GM18499 (cell line): Measurements from ENCODE around the gene CHMP2B.
A peak's percentile ranks its signal among the peaks of the same experiment; 100 is the strongest.
"Not testable (repeated sequence)": the region's sequence is repeated elsewhere in the genome, so short reads cannot be mapped to it uniquely, and the experiment has no call there.

ENCODE experiments used
- ATAC-seq: cut with Tn5 transposase; IDR thresholded peaks from one replicate; pipeline ENCODE4 v1.9.1; 2021; ENCODE audit warnings: moderate number of reproducible peaks; ENCODE audit not compliant: insufficient read depth, unreplicated experiment

Gene CHMP2B

GRCh38 chr3:87228316-87228715 is 1.2 kb downstream of the CHMP2B start:
- no peak for ATAC-seq

GRCh38 chr3:87229113-87229512 is 2.0 kb downstream of the CHMP2B start:
- no peak for ATAC-seq

- ATAC-seq, result no peak
Measured at GRCh38 chr3:87233805-87234204, 6.7 kb downstream of the CHMP2B start.

- ATAC-seq, result no peak
Measured at GRCh38 chr3:87236093-87236492, 9.0 kb downstream of the CHMP2B start.

- no peak for ATAC-seq
Measured at GRCh38 chr3:87246662-87247429, 19.7 kb downstream of the CHMP2B start.

GRCh38 chr3:87247430-87247773 is 20.3 kb downstream of the CHMP2B start:
- ATAC-seq, result no peak

GRCh38 chr3:87248231-87248630 is 21.1 kb downstream of the CHMP2B start:
- not testable (repeated sequence) for ATAC-seq

GRCh38 chr3:87248831-87249230 is 21.7 kb downstream of the CHMP2B start:
- no peak for ATAC-seq

- no peak for ATAC-seq
Measured at GRCh38 chr3:87250009-87250408, 22.9 kb downstream of the CHMP2B start.

- ATAC-seq, result no peak
Measured at GRCh38 chr3:87260270-87260669, 33.2 kb downstream of the CHMP2B start.

- no peak for ATAC-seq
Measured at GRCh38 chr3:87261925-87262324, 34.8 kb downstream of the CHMP2B start.

GRCh38 chr3:87267953-87268645 is 41.0 kb downstream of the CHMP2B start:
- ATAC-seq, result no peak

GRCh38 chr3:87268646-87269211 is 41.6 kb downstream of the CHMP2B start:
- ATAC-seq, result no peak

- no peak for ATAC-seq
Measured at GRCh38 chr3:87269723-87270122, 42.6 kb downstream of the CHMP2B start.

- no peak for ATAC-seq
Measured at GRCh38 chr3:87270908-87271700, 44.0 kb downstream of the CHMP2B start.

- ATAC-seq, result peak; percentile 93
Measured at GRCh38 chr3:87272718-87273341, 45.7 kb downstream of the CHMP2B start.

GRCh38 chr3:87276484-87276883 is 49.4 kb downstream of the CHMP2B start, which contains the start of gene POU1F1:
Gene POU1F1 (minus strand): TSS chr3:87276584. CDS start chr3:87276462, 122 bp downstream.
- no peak for ATAC-seq

GRCh38 chr3:87287011-87287410 is 59.9 kb downstream of the CHMP2B start:
- ATAC-seq, result peak; percentile 86

- ATAC-seq, result no peak
Measured at GRCh38 chr3:87288446-87288845, 61.3 kb downstream of the CHMP2B start.

GRCh38 chr3:87298111-87298718 is 71.1 kb downstream of the CHMP2B start:
- peak; percentile 85 for ATAC-seq
